Activated CD4-positive, alpha-beta T cell treated with anti-CD3 and anti-CD28 coated beads, Interleukin-2, amount 10 ng/mL, durations not matched to agents 24 days and 14 days (primary cell): ENCODE data around the gene RBM34. TPM values are rescaled to one million over a fixed set of nuclear protein-coding genes. Genes with fewer than 3 reads are reported as not detected.
"Not testable (repeated sequence)": the region's sequence is repeated elsewhere in the genome, so short reads cannot be mapped to it uniquely, and the experiment has no call there.

Source experiments
- DNase-seq: peaks from one replicate; pipeline ENCODE4 v3.0.0; 2022
- H3K27ac Mint-ChIP-seq: one replicate; pipeline ENCODE4 v1.8.0; 2022; ENCODE audit warnings: mild to moderate bottlenecking, mixed read lengths
- H3K27me3 Mint-ChIP-seq: one replicate; pipeline ENCODE4 v1.8.0; 2022; ENCODE audit warnings: mixed read lengths
- H3K36me3 Mint-ChIP-seq: one replicate; pipeline ENCODE4 v1.8.0; 2022; ENCODE audit warnings: low read depth, mild to moderate bottlenecking, mixed read lengths
- H3K4me1 Mint-ChIP-seq: one replicate; pipeline ENCODE4 v1.8.0; 2021; ENCODE audit warnings: mixed read lengths
- H3K4me3 Mint-ChIP-seq: one replicate; pipeline ENCODE4 v1.8.0; 2022; ENCODE audit warnings: mild to moderate bottlenecking, moderate library complexity, mixed read lengths
- H3K9me3 Mint-ChIP-seq: one replicate; pipeline ENCODE4 v1.8.0; 2021; ENCODE audit warnings: mixed read lengths
- intact Hi-C: fragments of 100-400 bp; cut with micrococcal nuclease; formaldehyde crosslinking; loops from one replicate; pipeline ENCODE4 v1.15.1; 2023
- total RNA-seq: library from RNA; stranded (reverse); gene quantifications from 2 replicates; pipeline ENCODE4 v1.2.3, GENCODE V29; 2022

RBM34 gene
- total RNA-seq, 1 donor from 2014 or later, result 123 TPM

- no peak overlapping the region for H3K4me3 Mint-ChIP-seq
- DNase-seq, result no peak
- no peaks in the 10 kb centered on the region for H3K36me3 Mint-ChIP-seq
- no peak overlapping the region for H3K27ac Mint-ChIP-seq
- H3K9me3 Mint-ChIP-seq, result no peaks in the 10 kb centered on the region
- peaks cover 8% of the 10 kb centered on the region for H3K4me1 Mint-ChIP-seq
- no peaks in the 10 kb centered on the region for H3K27me3 Mint-ChIP-seq
- intact Hi-C loops, result no loop called here
These were observed 72.1 kb downstream of the RBM34 start for GRCh38 chr1:235088907-235089306.

GRCh38 chr1:235088430-235088829, 72.6 kb downstream of the RBM34 start:
- intact Hi-C loops, result no loop called here
- no peak overlapping the region for H3K27ac Mint-ChIP-seq
- peaks cover 9% of the 10 kb centered on the region for H3K4me1 Mint-ChIP-seq
- DNase-seq, result no peak
- H3K36me3 Mint-ChIP-seq, result no peaks in the 10 kb centered on the region
- no peaks in the 10 kb centered on the region for H3K27me3 Mint-ChIP-seq
- no peak overlapping the region for H3K4me3 Mint-ChIP-seq
- no peaks in the 10 kb centered on the region for H3K9me3 Mint-ChIP-seq

- Mint-ChIP-seq H3K27ac (no peak overlapping the region), H3K9me3 (no peaks in the 10 kb centered on the region), H3K27me3 (no peaks in the 10 kb centered on the region), H3K4me3 (no peak overlapping the region), H3K4me1 (peaks cover 14% of the 10 kb centered on the region), H3K36me3 (no peaks in the 10 kb centered on the region)
- intact Hi-C loops, result no loop called here
- no peak for DNase-seq
These were observed 73.1 kb downstream of the RBM34 start for GRCh38 chr1:235087906-235088305.

GRCh38 chr1:235085411-235086117, 75.5 kb downstream of the RBM34 start:
- H3K27me3 Mint-ChIP-seq, H3K4me3 Mint-ChIP-seq, H3K36me3 Mint-ChIP-seq, H3K9me3 Mint-ChIP-seq, H3K27ac Mint-ChIP-seq, intact Hi-C loops, DNase-seq: not testable (repeated sequence)
- peaks cover 23% of the 10 kb centered on the region for H3K4me1 Mint-ChIP-seq

Other genes with a start within 250 kb of the RBM34 start
- gene TOMM20, start 32.4 kb downstream of the RBM34 start, total RNA-seq, result 119 and 140 TPM in 2 replicates
- 50.8 and 50.9 TPM in 2 replicates for gene ARID4B, start 166.9 kb upstream of the RBM34 start, total RNA-seq
- 30.8 and 33.9 TPM in 2 replicates for gene GGPS1, start 167.3 kb upstream of the RBM34 start, total RNA-seq
- 24.0 and 24.2 TPM in 2 replicates for gene TBCE, start 206.2 kb upstream of the RBM34 start, total RNA-seq